A549 (cell line): ENCODE data around the gene SRSF10.

Source experiments
- BHLHE40 ChIP-seq: IDR thresholded peaks from 2 replicates; pipeline ENCODE4 v1.6.1; 2012; ENCODE audit warnings: low read depth, low read length, inconsistent platforms
- CBX2 ChIP-seq: fragments of 200-600 bp; sonication (generic); IDR thresholded peaks from 2 replicates; pipeline ENCODE4 v1.6.1; 2016; ENCODE audit warnings: low read depth, mild to moderate bottlenecking, borderline replicate concordance
- CTCF ChIP-seq: fragments of >200 bp; sonication (Bioruptor Twin); formaldehyde crosslinking; IDR thresholded peaks from 3 replicates; pipeline ENCODE4 v1.5.1; 2016
- EP300 ChIP-seq, 2 experiments: fragments of >200 bp; sonication (Bioruptor Twin); formaldehyde crosslinking; IDR thresholded peaks; 2 replicates in 1 of 2; 3 replicates in 1 of 2; pipeline ENCODE4 v1.6.1; 2016 to 2017
- HOXB13 ChIP-seq: fragments of 250-450 bp; sonication (Bioruptor Pico); IDR thresholded peaks from 2 replicates; pipeline ENCODE4 v1.5.0; 2020; ENCODE audit warnings: low read depth, mild to moderate bottlenecking, moderate library complexity
- MAX ChIP-seq: IDR thresholded peaks from 2 replicates; pipeline ENCODE4 v1.6.1; 2012
- MAZ ChIP-seq: fragments of 150-350 bp; IDR thresholded peaks from 2 replicates; pipeline ENCODE4 v1.6.1; 2014; ENCODE audit warnings: antibody characterized with exemption, low read depth, low read length, borderline replicate concordance
- PBX3 ChIP-seq: IDR thresholded peaks from 2 replicates; pipeline ENCODE4 v1.6.1; 2012
- POLR2A ChIP-seq: IDR thresholded peaks from 2 replicates; pipeline ENCODE4 v1.6.1; 2012; ENCODE audit warnings: mild to moderate bottlenecking, low read length
- RAD21 ChIP-seq, 2 experiments: fragments of >200 bp in 1 of 2; sonication (Bioruptor Twin) in 1 of 2; formaldehyde crosslinking in 1 of 2; IDR thresholded peaks in 1 of 2; conservative IDR thresholded peaks in 1 of 2; 2 replicates in 1 of 2; 3 replicates in 1 of 2; pipeline ENCODE4 v1.6.1; 2012 to 2018; ENCODE audit warnings: inconsistent platforms in 1 of 2
- REST ChIP-seq: fragments of 200-600 bp; sonication (generic); IDR thresholded peaks from 2 replicates; pipeline ENCODE4 v1.6.1; 2016; ENCODE audit warnings: antibody characterized with exemption, mild to moderate bottlenecking, moderate library complexity
- RFX5 ChIP-seq: fragments of 450-650 bp; IDR thresholded peaks from 2 replicates; pipeline ENCODE4 v1.7.1; 2014; ENCODE audit warnings: antibody characterized with exemption, mild to moderate bottlenecking, moderate library complexity
- ZFP36 ChIP-seq: fragments of 450-650 bp; IDR thresholded peaks from 2 replicates; pipeline ENCODE4 v1.6.1; 2014; ENCODE audit warnings: borderline replicate concordance; ENCODE audit not compliant: partially characterized antibody

- TF ChIP-seq POLR2A (no peak), REST (no peak), CTCF (no peak), RFX5 (no peak), CBX2 (no peak), BHLHE40 (no peak), EP300 (IDR thresholded peaks at IDR 0.05) (no peak), MAX (no peak), RAD21 (conservative IDR thresholded peaks at IDR 0.05 in 1 of 2, IDR thresholded peaks at IDR 0.05 in 1 of 2) (no peak), ZFP36 (no peak), HOXB13 (CRISPR knock-in tag) (no peak), MAZ (no peak), PBX3 (no peak)
These were observed 49.2 kb downstream of the SRSF10 start for GRCh38 chr1:23930861-23931490.
